ENCODE data around the gene RETREG3.
"Not testable (repeated sequence)": the region's sequence is repeated elsewhere in the genome, so short reads cannot be mapped to it uniquely, and the experiment has no call there.

RETREG3 gene, protein sequence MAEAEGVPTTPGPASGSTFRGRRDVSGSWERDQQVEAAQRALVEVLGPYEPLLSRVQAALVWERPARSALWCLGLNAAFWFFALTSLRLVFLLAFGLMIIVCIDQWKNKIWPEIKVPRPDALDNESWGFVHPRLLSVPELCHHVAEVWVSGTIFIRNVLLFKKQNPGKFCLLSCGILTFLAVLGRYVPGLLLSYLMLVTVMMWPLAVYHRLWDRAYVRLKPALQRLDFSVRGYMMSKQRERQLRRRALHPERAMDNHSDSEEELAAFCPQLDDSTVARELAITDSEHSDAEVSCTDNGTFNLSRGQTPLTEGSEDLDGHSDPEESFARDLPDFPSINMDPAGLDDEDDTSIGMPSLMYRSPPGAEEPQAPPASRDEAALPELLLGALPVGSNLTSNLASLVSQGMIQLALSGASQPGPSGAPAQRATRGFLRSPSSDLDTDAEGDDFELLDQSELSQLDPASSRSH

GRCh38 chr17:42609182-42609813 lies at the start of gene RETREG3, which contains the start of gene TUBG1:
Gene RETREG3 (minus strand): TSS chr17:42609374. CDS start chr17:42609324, 50 bp downstream.
Gene TUBG1 (plus strand): TSS chr17:42609683. CDS start chr17:42609738, 55 bp downstream.
- peak; percentile 99 for DNase-seq

GRCh38 chr17:42657824-42658588 lies 48.8 kb upstream of the RETREG3 start:
- DNase-seq, result no peak

- no peak for DNase-seq
Observed at GRCh38 chr17:42655528-42655927, 46.4 kb upstream of the RETREG3 start.

- no peak for DNase-seq
Observed at GRCh38 chr17:42653179-42654124, 44.3 kb upstream of the RETREG3 start.

GRCh38 chr17:42651392-42651791 lies 42.2 kb upstream of the RETREG3 start:
- no peak for DNase-seq

GRCh38 chr17:42647778-42648177 lies 38.6 kb upstream of the RETREG3 start:
- no peak for DNase-seq

- DNase-seq, result no peak
Observed at GRCh38 chr17:42642336-42642735, 33.2 kb upstream of the RETREG3 start.

GRCh38 chr17:42640121-42640520 lies 30.9 kb upstream of the RETREG3 start:
- DNase-seq, result no peak

DNA sequence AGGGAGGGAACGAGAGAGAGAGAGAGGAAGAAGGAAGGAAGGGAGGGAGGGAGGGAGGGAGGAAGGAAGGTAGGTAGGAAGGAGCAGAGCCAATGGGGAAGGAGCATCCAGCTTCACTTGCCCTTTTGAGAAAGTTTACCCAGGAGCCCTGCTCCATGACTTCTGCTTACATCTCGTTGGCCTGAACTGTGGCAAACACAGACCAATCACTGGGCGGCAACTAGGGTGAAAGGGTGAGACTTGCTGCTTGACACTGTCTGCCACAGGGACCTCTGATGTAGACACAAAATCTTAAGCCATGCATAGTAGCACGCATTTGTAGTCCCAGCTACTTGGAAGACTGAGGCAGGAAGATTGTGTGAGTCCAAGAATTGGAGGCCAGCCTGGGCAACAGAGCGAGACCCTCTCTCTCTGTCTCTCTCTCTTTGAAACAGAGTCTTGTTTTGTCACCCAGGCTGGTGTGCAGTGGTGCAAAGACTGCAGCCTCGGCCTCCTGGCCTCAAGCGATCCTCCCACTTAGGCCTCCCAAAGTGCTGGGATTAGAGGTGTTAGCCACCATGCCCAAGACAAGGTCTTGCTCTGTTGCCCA lies 30.4 kb upstream of the RETREG3 start:
- no peak for DNase-seq

GRCh38 chr17:42632949-42633444 lies 23.8 kb upstream of the RETREG3 start:
- DNase-seq, result no peak

DNA sequence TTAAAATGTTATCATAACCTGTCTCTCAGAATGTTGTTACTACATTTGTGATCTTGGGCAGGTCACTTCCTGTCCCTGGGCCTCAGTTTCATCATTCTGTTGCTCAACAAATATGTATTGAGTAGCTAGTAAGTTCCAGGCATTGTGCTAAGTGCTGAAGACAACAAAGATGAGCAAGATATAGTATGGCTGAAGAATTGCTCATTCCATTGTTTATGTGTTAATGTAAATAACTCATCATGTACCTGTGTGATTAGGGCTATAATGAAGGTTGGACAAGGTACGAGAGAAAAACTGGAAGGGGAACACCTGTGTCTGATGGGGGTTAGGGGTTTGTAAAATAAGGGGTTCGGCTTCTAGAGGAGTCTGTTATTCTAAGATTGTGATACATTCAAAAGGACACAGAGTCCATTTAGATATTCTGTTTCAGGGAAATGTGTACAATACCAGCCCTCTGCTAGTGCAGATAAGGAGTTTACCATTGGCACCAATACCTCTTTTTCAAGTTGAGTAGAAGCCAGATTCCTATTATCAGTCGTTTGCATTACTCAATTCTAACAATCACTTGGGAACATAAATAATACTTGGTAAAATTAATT lies 20.3 kb upstream of the RETREG3 start:
- no peak for DNase-seq

DNA sequence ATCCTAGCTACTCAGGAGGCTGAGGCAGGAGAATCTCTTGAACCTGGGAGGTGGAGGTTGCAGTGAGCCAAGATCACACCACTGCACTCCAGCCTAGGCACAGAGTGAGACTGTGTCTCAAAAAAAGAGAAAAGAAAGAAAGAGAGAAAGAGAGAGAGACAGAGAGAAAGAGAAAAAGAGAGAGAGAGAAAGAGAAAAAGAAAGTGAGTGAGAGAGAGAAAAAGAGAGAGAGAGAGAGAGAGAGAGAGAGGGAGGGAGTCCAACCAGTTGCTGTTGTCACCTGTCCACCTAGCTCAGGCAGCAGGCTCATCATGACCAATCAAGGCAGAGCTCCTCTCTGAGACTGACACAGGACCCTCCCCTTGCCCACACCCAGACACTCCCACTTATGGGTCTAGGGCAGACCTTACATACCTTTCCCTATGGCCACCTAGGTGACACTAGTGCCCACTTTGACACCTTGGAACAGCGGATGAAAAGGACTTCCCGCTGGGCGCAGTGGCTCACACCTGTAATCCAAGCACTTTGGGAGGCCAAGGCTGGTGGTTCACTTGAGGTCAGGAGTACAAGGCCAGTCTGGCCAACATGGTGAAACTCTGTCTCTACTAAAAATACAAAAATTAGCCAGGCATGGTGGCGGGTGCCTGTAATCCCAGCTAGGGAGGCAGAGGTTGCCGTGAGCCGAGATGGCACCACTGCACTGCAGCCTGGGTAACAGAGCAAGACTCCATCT lies 18.0 kb upstream of the RETREG3 start:
- DNase-seq, result not testable (repeated sequence)

DNA sequence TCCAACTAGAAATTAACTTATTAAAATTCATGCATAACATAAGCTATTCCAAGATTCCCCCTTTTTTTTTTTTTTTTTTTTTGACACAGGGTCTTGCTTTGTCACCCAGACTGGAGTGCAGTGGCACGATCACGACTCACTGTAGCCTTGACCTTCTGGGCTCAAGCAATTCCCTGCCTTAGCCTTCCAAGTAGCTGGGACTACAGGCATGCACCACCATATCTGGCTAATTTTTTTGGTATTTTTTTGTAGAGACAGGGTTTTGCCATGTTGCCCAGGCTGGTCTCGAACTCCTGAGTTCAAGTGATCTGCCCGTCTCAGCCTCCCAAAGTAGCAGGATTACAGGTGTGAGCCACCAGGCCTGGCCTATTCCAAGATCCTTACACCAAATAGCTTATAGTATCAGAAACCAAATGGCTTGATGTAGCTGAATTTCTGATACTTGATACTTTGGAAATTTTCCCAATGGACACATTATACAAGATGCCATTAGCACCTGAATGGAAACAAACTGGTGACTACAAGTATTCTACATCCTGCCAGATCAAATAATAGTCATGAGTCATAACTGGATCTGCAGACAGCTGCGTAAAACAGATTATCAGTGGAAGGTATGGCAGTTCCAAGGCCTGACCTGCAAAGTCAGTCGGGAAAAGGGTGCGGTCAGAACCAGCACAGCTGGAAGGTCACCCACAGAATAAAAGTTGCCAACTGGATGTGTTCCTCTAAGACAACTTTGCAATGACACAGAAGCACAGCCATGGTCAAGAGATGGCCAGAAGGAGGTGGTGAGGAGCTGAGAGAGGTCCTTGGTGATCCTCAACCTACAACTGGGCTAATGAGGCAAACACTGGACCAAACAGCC lies 14.8 kb upstream of the RETREG3 start:
- DNase-seq, result no peak

GRCh38 chr17:42623271-42623670 lies 14.1 kb upstream of the RETREG3 start:
- DNase-seq, result no peak

DNA sequence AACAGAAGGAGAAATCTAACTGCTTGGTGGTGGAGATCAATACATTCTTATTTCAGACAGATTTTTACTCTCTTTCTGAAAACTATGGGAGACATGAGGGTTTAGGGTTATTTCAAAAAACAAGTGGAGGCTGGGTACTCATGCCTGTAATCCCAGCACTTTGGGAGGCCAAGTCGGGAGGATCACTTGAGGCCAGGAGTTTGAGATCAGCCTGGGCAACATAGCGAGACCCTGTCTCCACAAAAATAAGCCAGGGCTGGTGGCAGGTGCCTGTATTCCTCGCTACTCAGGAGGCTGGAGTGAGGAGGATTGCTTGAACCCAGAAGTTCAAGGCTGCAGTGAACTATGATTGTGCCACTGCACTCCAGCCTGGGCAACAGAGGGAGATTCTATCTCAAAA lies 12.8 kb upstream of the RETREG3 start:
- DNase-seq, result not testable (repeated sequence)

- no peak for DNase-seq
Observed at GRCh38 chr17:42618442-42619150, 9.4 kb upstream of the RETREG3 start.

- DNase-seq, result no peak
Observed at GRCh38 chr17:42617956-42618431, 8.8 kb upstream of the RETREG3 start.

GRCh38 chr17:42613699-42614295 lies 4.6 kb upstream of the RETREG3 start:
- no peak for DNase-seq

All from activated CD4-positive, alpha-beta T cell treated with anti-CD3 and anti-CD28 coated beads for 48 hours (primary cell).